RWPE2 (cell line): ENCODE results near the gene ATXN7L2.
A peak's percentile ranks its signal among the peaks of the same experiment; 100 is the strongest.

Experiments
- ATAC-seq: fragments of 200-7000 bp; cut with Tn5 transposase; 3 replicates; pipeline ENCODE4 v1.9.1; 2021; ENCODE audit warnings: low read depth
- DNase-seq: peaks from one replicate; pipeline ENCODE4 v3.0.0-alpha.2; 2020; ENCODE audit warnings: low spot score
- H3K27ac ChIP-seq: fragments of 450-650 bp; 2 replicates; pipeline ENCODE4 v1.5.1; 2017; ENCODE audit warnings: mild to moderate bottlenecking; ENCODE audit not compliant: poor library complexity, severe bottlenecking
- H3K27me3 ChIP-seq: fragments of 250-450 bp; sonication (Bioruptor Pico); 2 replicates; pipeline ENCODE4 v1.5.1; 2021; ENCODE audit warnings: mild to moderate bottlenecking, moderate library complexity; ENCODE audit not compliant: insufficient read depth, poor library complexity, severe bottlenecking
- H3K36me3 ChIP-seq: fragments of 250-450 bp; sonication (Bioruptor Pico); 2 replicates; pipeline ENCODE4 v1.5.1; 2020; ENCODE audit warnings: low read depth, mild to moderate bottlenecking, moderate library complexity
- H3K4me1 ChIP-seq: fragments of 250-450 bp; sonication (Bioruptor Pico); 2 replicates; pipeline ENCODE4 v1.5.1; 2021; ENCODE audit warnings: mild to moderate bottlenecking, moderate library complexity; ENCODE audit not compliant: insufficient read depth, poor library complexity, severe bottlenecking
- H3K4me3 ChIP-seq: fragments of 250-450 bp; sonication (Bioruptor Pico); 2 replicates; pipeline ENCODE4 v1.5.1; 2021; ENCODE audit warnings: mild to moderate bottlenecking, moderate library complexity; ENCODE audit not compliant: severe bottlenecking
- H3K9me3 ChIP-seq: fragments of 250-450 bp; sonication (Bioruptor Pico); 2 replicates; pipeline ENCODE4 v1.5.1; 2021; ENCODE audit warnings: mild to moderate bottlenecking, moderate library complexity; ENCODE audit not compliant: severe bottlenecking
- CTCF ChIP-seq: fragments of 450-650 bp; IDR thresholded peaks from one replicate; pipeline ENCODE4 v1.5.1; 2017; ENCODE audit warnings: mild to moderate bottlenecking, moderate library complexity; ENCODE audit not compliant: poor library complexity, severe bottlenecking

ATXN7L2 gene

GRCh38 chr1:109475261-109475660, 8.4 kb upstream of the ATXN7L2 start:
- Histone ChIP-seq H3K27me3 (peaks cover 25% of the 10 kb centered on the region), H3K9me3 (no peaks in the 10 kb centered on the region), H3K36me3 (no peaks in the 10 kb centered on the region), H3K4me3 (no peak overlapping the region), H3K27ac (no peak overlapping the region), H3K4me1 (no peaks in the 10 kb centered on the region)
- DNase-seq (no peak), ATAC-seq (no peak)
- no peak for TF ChIP-seq CTCF

GRCh38 chr1:109476825-109477224, 6.9 kb upstream of the ATXN7L2 start:
- no peak overlapping the region for H3K27ac ChIP-seq
- DNase-seq (no peak), ATAC-seq (no peak)
- H3K9me3 ChIP-seq: no peaks in the 10 kb centered on the region
- peaks cover 10% of the 10 kb centered on the region for H3K27me3 ChIP-seq
- H3K36me3 ChIP-seq: no peaks in the 10 kb centered on the region
- H3K4me3 ChIP-seq: no peak overlapping the region
- no peaks in the 10 kb centered on the region for H3K4me1 ChIP-seq
- no peak for TF ChIP-seq CTCF

- H3K36me3 ChIP-seq: no peaks in the 10 kb centered on the region
- H3K27ac ChIP-seq: no peak overlapping the region
- no peaks in the 10 kb centered on the region for H3K4me1 ChIP-seq
- peaks cover 5% of the 10 kb centered on the region for H3K27me3 ChIP-seq
- DNase-seq (no peak), ATAC-seq (no peak)
- no peak for TF ChIP-seq CTCF
- H3K9me3 ChIP-seq: no peaks in the 10 kb centered on the region
- no peak overlapping the region for H3K4me3 ChIP-seq
Observed at GRCh38 chr1:109477821-109478220, 5.9 kb upstream of the ATXN7L2 start.

GRCh38 chr1:109478806-109479205, 4.9 kb upstream of the ATXN7L2 start:
- no peak overlapping the region for H3K27ac ChIP-seq
- no peaks in the 10 kb centered on the region for H3K27me3 ChIP-seq

More at GRCh38 chr1:109478806-109479205, 4.9 kb upstream of the ATXN7L2 start:
- Histone ChIP-seq H3K4me1 (no peaks in the 10 kb centered on the region), H3K4me3 (no peak overlapping the region), H3K36me3 (no peaks in the 10 kb centered on the region), H3K9me3 (no peaks in the 10 kb centered on the region)
- no peak for TF ChIP-seq CTCF
- no peak for DNase-seq
- ATAC-seq: peak; percentile 53
